ENCODE data around the gene CDH1.
A peak's percentile ranks its signal among the peaks of the same experiment; 100 is the strongest.
"Not testable (repeated sequence)": the region's sequence is repeated elsewhere in the genome, so short reads cannot be mapped to it uniquely, and the experiment has no call there.

The CDH1 gene

GRCh38 chr16:68786685-68787418 is 49.8 kb downstream of the CDH1 start:
- no peak for DNase-seq (ENCODE audit: extremely low read depth in 1 of 2, low read depth in 1 of 2)

GRCh38 chr16:68787419-68787807 is 50.3 kb downstream of the CDH1 start:
- DNase-seq (ENCODE audit: extremely low read depth in 1 of 2, low read depth in 1 of 2), result not testable (repeated sequence)

GRCh38 chr16:68790130-68790761 is 53.2 kb downstream of the CDH1 start:
- no peak for DNase-seq (ENCODE audit: extremely low read depth in 1 of 2, low read depth in 1 of 2)

GRCh38 chr16:68790944-68791343 is 53.9 kb downstream of the CDH1 start:
- no peak for DNase-seq (ENCODE audit: extremely low read depth in 1 of 2, low read depth in 1 of 2)

- DNase-seq (ENCODE audit: extremely low read depth in 1 of 2, low read depth in 1 of 2), result no peak
Measured at GRCh38 chr16:68792465-68793324, 55.6 kb downstream of the CDH1 start.

GRCh38 chr16:68793401-68793857 is 56.3 kb downstream of the CDH1 start:
- DNase-seq (ENCODE audit: extremely low read depth in 1 of 2, low read depth in 1 of 2), result no peak

- no peak for DNase-seq (ENCODE audit: extremely low read depth in 1 of 2, low read depth in 1 of 2)
Measured at GRCh38 chr16:68798398-68798797, 61.3 kb downstream of the CDH1 start.

GRCh38 chr16:68800257-68800875 is 63.3 kb downstream of the CDH1 start:
- DNase-seq (ENCODE audit: extremely low read depth in 1 of 2, low read depth in 1 of 2), result peak in 1 of 2 donors; percentile 26

- no peak for DNase-seq (ENCODE audit: extremely low read depth in 1 of 2, low read depth in 1 of 2)
Measured at GRCh38 chr16:68802190-68802589, 65.1 kb downstream of the CDH1 start.

- DNase-seq (ENCODE audit: extremely low read depth in 1 of 2, low read depth in 1 of 2), result no peak
Measured at GRCh38 chr16:68806422-68806821, 69.3 kb downstream of the CDH1 start.

- DNase-seq (ENCODE audit: extremely low read depth in 1 of 2, low read depth in 1 of 2), result no peak
Measured at GRCh38 chr16:68806981-68807380, 69.9 kb downstream of the CDH1 start.

GRCh38 chr16:68814516-68814915 is 77.4 kb downstream of the CDH1 start:
- DNase-seq (ENCODE audit: extremely low read depth in 1 of 2, low read depth in 1 of 2), result no peak

GRCh38 chr16:68823401-68824135 is 86.5 kb downstream of the CDH1 start:
- no peak for DNase-seq (ENCODE audit: extremely low read depth in 1 of 2, low read depth in 1 of 2)

GRCh38 chr16:68825427-68825826 is 88.3 kb downstream of the CDH1 start:
- DNase-seq (ENCODE audit: extremely low read depth in 1 of 2, low read depth in 1 of 2), result no peak

- DNase-seq (ENCODE audit: extremely low read depth in 1 of 2, low read depth in 1 of 2), result no peak
Measured at GRCh38 chr16:68826652-68827051, 89.6 kb downstream of the CDH1 start.

GRCh38 chr16:68833251-68833650 is 96.2 kb downstream of the CDH1 start:
- no peak for DNase-seq (ENCODE audit: extremely low read depth in 1 of 2, low read depth in 1 of 2)

GRCh38 chr16:68834550-68834949 is 97.5 kb downstream of the CDH1 start:
- no peak for DNase-seq (ENCODE audit: extremely low read depth in 1 of 2, low read depth in 1 of 2)

- DNase-seq (ENCODE audit: extremely low read depth in 1 of 2, low read depth in 1 of 2), result no peak
Measured at GRCh38 chr16:68835970-68836369, 98.9 kb downstream of the CDH1 start.

GRCh38 chr16:68839831-68840230 is 102.7 kb downstream of the CDH1 start:
- DNase-seq (ENCODE audit: extremely low read depth in 1 of 2, low read depth in 1 of 2), result no peak

- not testable (repeated sequence) for DNase-seq (ENCODE audit: extremely low read depth in 1 of 2, low read depth in 1 of 2)
Measured at GRCh38 chr16:68842964-68843481, 105.9 kb downstream of the CDH1 start.
